K562 (cell line): Measurements from ENCODE around the gene LYPD4.

Experiments
- BRCA1 ChIP-seq, 2 experiments: fragments of 450-650 bp in 1 of 2; sonication (generic) in 1 of 2; formaldehyde crosslinking in 1 of 2; IDR thresholded peaks; 2 replicates each; pipeline versions ENCODE4 v1.5.0 to v1.6.1; 2017 to 2020; ENCODE audit warnings: mild to moderate bottlenecking in 1 of 2, missing genetic modification reagents in 1 of 2
- EP400 ChIP-seq: fragments of 450-650 bp; IDR thresholded peaks from 2 replicates; pipeline ENCODE4 v1.6.1; 2017; ENCODE audit warnings: antibody characterized with exemption, mild to moderate bottlenecking, moderate library complexity
- HBP1 ChIP-seq: fragments of 450-650 bp; formaldehyde crosslinking; IDR thresholded peaks from 2 replicates; pipeline ENCODE4 v1.4.0; 2022; ENCODE audit warnings: missing genetic modification characterization
- MED1 ChIP-seq: sonication (generic); formaldehyde crosslinking; IDR thresholded peaks from 2 replicates; pipeline ENCODE4 v1.8.1; 2023; ENCODE audit warnings: missing genetic modification reagents, borderline replicate concordance
- MXI1 ChIP-seq: IDR thresholded peaks from 2 replicates; pipeline ENCODE4 v1.6.1; 2011; ENCODE audit warnings: low read depth, mild to moderate bottlenecking, improper control_type of control experiment, low read length
- NCOA1 ChIP-seq: fragments of 450-650 bp; IDR thresholded peaks from 2 replicates; pipeline ENCODE4 v1.6.1; 2016; ENCODE audit warnings: low read depth
- POLR2A ChIP-seq: fragments of 450-650 bp; conservative IDR thresholded peaks from 2 replicates; pipeline ENCODE4 v1.6.1; 2016
- RBM17 ChIP-seq: fragments of 200-400 bp; formaldehyde crosslinking; IDR thresholded peaks from 2 replicates; pipeline ENCODE4 v1.6.1; 2017; ENCODE audit warnings: low read depth, mild to moderate bottlenecking, low read length, borderline replicate concordance
- TCF7L2 ChIP-seq: fragments of 150-350 bp; IDR thresholded peaks from 2 replicates; pipeline ENCODE4 v1.6.1; 2016; ENCODE audit warnings: low read depth, mild to moderate bottlenecking, low read length, moderate library complexity
- USF2 ChIP-seq: sonication (generic); formaldehyde crosslinking; IDR thresholded peaks from 2 replicates; pipeline ENCODE4 v1.5.0; 2020; ENCODE audit warnings: missing genetic modification reagents
- ZNF197 ChIP-seq: fragments of 200-800 bp; sonication (Bioruptor generic); IDR thresholded peaks from 2 replicates; pipeline ENCODE4 v1.6.1; 2016; ENCODE audit warnings: low read depth, missing genetic modification characterization, missing compliant biosample characterization
- ZNF436 ChIP-seq: fragments of 250-450, 450-650 bp; sonication (Bioruptor Pico); formaldehyde crosslinking; IDR thresholded peaks from 2 replicates; pipeline ENCODE4 v1.7.0; 2020; ENCODE audit warnings: mild to moderate bottlenecking
- TF ChIP-seq, protein P1 (sequence below), 3 experiments: IDR thresholded peaks in 2 of 3; conservative IDR thresholded peaks in 1 of 3; 2 replicates each; pipeline ENCODE4 v1.5.1; 2011 to 2012; ENCODE audit warnings: low read length in 3 of 3, mild to moderate bottlenecking in 3 of 3, control low read depth in 2 of 3, improper control_type of control experiment in 1 of 3, inconsistent platforms in 1 of 3, low read depth in 1 of 3, mixed read lengths in 1 of 3, moderate library complexity in 1 of 3; ENCODE audit not compliant: insufficient read depth in 2 of 3

- TF ChIP-seq BRCA1 (IDR thresholded peaks at IDR 0.05) (no peak), BRCA1 (CRISPR knock-in tag; IDR thresholded peaks at IDR 0.05) (no peak), POLR2A (no peak), ZNF436 (CRISPR knock-in tag) (no peak), TCF7L2 (no peak), ZNF197 (CRISPR knock-in tag) (no peak), USF2 (CRISPR knock-in tag) (no peak), HBP1 (CRISPR knock-in tag) (no peak), RBM17 (no peak), MED1 (no peak), MXI1 (no peak), EP400 (no peak), NCOA1 (no peak)
- TF ChIP-seq, protein P1, sequence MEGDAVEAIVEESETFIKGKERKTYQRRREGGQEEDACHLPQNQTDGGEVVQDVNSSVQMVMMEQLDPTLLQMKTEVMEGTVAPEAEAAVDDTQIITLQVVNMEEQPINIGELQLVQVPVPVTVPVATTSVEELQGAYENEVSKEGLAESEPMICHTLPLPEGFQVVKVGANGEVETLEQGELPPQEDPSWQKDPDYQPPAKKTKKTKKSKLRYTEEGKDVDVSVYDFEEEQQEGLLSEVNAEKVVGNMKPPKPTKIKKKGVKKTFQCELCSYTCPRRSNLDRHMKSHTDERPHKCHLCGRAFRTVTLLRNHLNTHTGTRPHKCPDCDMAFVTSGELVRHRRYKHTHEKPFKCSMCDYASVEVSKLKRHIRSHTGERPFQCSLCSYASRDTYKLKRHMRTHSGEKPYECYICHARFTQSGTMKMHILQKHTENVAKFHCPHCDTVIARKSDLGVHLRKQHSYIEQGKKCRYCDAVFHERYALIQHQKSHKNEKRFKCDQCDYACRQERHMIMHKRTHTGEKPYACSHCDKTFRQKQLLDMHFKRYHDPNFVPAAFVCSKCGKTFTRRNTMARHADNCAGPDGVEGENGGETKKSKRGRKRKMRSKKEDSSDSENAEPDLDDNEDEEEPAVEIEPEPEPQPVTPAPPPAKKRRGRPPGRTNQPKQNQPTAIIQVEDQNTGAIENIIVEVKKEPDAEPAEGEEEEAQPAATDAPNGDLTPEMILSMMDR (IDR thresholded peaks at IDR 0.05 in 2 of 3, conservative IDR thresholded peaks at IDR 0.05 in 1 of 3; ENCODE audit: insufficient read depth in 2 of 3, low read depth in 1 of 3, low read length in 3 of 3): no peak
These were observed 6.3 kb downstream of the LYPD4 start for GRCh38 chr19:41837981-41838708.
